Activated T-cell treated with anti-CD3 and anti-CD28 coated beads, Interleukin-2, amount 50 U/mL, for 24 hours (primary cell): ENCODE measurements around the gene CRMP1.

ENCODE experiments used
- DNase-seq: peaks from one replicate; pipeline ENCODE4 v3.0.0-alpha.2; 2020
- H3K27ac Mint-ChIP-seq: 2 replicates; pipeline ENCODE4 v1.8.0; 2020; ENCODE audit warnings: mild to moderate bottlenecking, mixed read lengths
- H3K27me3 Mint-ChIP-seq: 2 replicates; pipeline ENCODE4 v1.8.0; 2020; ENCODE audit warnings: mixed read lengths
- H3K36me3 Mint-ChIP-seq: 2 replicates; pipeline ENCODE4 v1.8.0; 2020; ENCODE audit warnings: low read depth, mixed read lengths
- H3K4me1 Mint-ChIP-seq: 2 replicates; pipeline ENCODE4 v1.8.0; 2020; ENCODE audit warnings: low read depth, mixed read lengths
- H3K4me3 Mint-ChIP-seq: 2 replicates; pipeline ENCODE4 v1.8.0; 2020; ENCODE audit warnings: mild to moderate bottlenecking, moderate library complexity, mixed read lengths
- H3K9me3 Mint-ChIP-seq: 2 replicates; pipeline ENCODE4 v1.8.0; 2020; ENCODE audit warnings: mixed read lengths

Gene CRMP1

GRCh38 chr4:5925419-5926200, 32.7 kb upstream of the CRMP1 start:
- Mint-ChIP-seq H3K27me3 (peaks cover 15% of the 10 kb centered on the region), H3K27ac (no peak overlapping the region), H3K36me3 (no peaks in the 10 kb centered on the region), H3K9me3 (no peaks in the 10 kb centered on the region), H3K4me1 (no peaks in the 10 kb centered on the region), H3K4me3 (no peak overlapping the region)
- DNase-seq: no peak

GRCh38 chr4:5924461-5925125, 31.7 kb upstream of the CRMP1 start:
- Mint-ChIP-seq H3K4me1 (no peaks in the 10 kb centered on the region), H3K9me3 (no peaks in the 10 kb centered on the region), H3K4me3 (no peak overlapping the region), H3K36me3 (no peaks in the 10 kb centered on the region), H3K27me3 (peaks cover 17% of the 10 kb centered on the region), H3K27ac (no peak overlapping the region)
- DNase-seq: no peak

DNA sequence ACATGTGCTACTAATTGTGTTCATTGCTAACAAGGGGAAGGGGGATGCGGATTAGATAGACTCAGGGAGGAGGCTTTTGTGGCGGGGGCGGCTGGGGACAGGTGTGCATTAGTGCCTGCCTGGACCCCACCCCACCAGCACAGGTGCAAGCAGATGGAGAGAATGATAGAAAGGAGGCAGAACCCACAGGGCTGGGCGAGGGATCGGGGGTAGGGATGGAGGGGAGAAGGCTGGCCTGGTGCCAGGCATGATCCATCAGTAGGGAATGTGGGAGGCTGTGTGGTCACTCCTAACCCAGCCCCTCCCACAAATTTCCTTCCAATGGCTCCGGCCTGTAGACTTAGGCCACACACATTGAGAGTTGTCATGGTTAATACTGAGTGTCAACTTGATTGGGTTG, 30.5 kb upstream of the CRMP1 start:
- H3K9me3 Mint-ChIP-seq: no peaks in the 10 kb centered on the region
- no peak overlapping the region for H3K4me3 Mint-ChIP-seq
- DNase-seq: no peak
- no peaks in the 10 kb centered on the region for H3K4me1 Mint-ChIP-seq
- H3K36me3 Mint-ChIP-seq: no peaks in the 10 kb centered on the region
- H3K27me3 Mint-ChIP-seq: peaks cover 21% of the 10 kb centered on the region
- no peak overlapping the region for H3K27ac Mint-ChIP-seq

GRCh38 chr4:5922556-5922955, 29.7 kb upstream of the CRMP1 start:
- Mint-ChIP-seq H3K9me3 (no peaks in the 10 kb centered on the region), H3K4me1 (no peaks in the 10 kb centered on the region), H3K27ac (no peak overlapping the region), H3K36me3 (no peaks in the 10 kb centered on the region), H3K4me3 (no peak overlapping the region), H3K27me3 (peaks cover 25% of the 10 kb centered on the region)
- no peak for DNase-seq

- H3K4me3 Mint-ChIP-seq: no peak overlapping the region
- H3K4me1 Mint-ChIP-seq: no peaks in the 10 kb centered on the region
Measured at GRCh38 chr4:5921981-5922380, 29.1 kb upstream of the CRMP1 start.

DNA sequence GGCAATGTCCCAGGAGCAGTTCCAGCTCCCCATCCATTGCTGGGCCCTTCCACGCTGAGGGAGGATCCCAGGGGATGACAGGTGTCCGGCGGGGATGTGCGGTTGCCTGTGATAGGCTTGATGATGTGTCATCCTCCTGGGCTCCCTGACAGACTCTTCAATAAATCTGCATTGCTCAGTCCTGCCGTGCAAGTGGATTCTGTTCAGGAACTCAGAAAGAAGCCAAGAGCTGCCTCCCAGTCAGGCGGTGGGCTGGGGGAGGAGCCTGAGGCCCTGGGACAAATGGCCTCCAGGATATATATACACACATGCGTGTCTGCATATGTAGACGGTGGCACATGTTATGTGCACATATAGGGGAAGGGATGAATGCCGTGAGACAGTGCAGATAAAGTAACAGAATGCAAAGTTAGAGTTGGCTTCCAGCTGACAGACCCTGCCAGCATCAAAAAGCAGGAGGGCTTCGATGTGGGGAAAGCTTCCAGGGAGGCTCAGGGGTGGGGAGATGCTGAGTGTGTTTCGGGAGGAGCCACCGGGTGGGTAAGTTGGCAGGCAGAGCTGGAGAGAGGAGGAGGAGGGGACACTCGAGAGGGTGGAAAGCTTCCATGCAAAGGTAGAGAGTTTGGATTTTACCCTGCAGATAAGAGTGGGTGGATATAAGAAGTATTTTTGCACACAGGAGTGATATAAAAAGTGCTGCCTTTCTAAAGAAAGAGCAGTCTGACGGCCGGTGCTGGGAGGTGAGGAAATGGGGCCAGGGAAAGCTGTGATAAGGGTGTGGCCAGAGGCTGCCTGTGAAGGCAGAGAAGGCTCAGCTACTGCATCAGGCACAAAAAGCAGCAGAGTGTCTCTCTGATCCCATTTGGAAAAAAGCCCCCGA, 28.5 kb upstream of the CRMP1 start:
- Mint-ChIP-seq H3K9me3 (no peaks in the 10 kb centered on the region), H3K27me3 (peaks cover 23% of the 10 kb centered on the region), H3K36me3 (no peaks in the 10 kb centered on the region), H3K4me1 (no peaks in the 10 kb centered on the region), H3K4me3 (no peak overlapping the region), H3K27ac (no peak overlapping the region)
- no peak for DNase-seq

More at GRCh38 chr4:5921981-5922380, 29.1 kb upstream of the CRMP1 start:
- H3K27ac Mint-ChIP-seq: no peak overlapping the region
- DNase-seq: no peak
- no peaks in the 10 kb centered on the region for H3K9me3 Mint-ChIP-seq
- peaks cover 23% of the 10 kb centered on the region for H3K27me3 Mint-ChIP-seq
- H3K36me3 Mint-ChIP-seq: no peaks in the 10 kb centered on the region

DNA sequence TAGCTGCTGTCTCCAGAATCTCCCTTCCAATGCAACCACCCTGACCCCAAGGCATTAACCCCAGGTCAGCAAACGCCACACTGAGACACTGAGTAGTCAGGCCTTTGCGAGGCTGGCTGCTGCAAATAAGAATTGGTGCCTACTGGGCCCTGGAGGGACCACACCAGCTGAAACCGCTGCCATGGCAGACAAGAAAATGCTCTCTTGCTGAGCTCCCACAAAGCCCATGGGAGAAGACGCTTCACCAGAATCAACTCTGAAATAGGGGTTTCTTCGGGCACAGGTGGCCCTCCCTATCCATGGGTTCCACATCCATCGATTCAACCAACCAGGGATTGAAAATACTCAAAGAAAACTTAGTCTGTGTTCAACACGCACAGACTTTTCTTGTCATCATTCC, 26.7 kb upstream of the CRMP1 start:
- no peak for DNase-seq
- Mint-ChIP-seq H3K27me3 (peaks cover 23% of the 10 kb centered on the region), H3K4me3 (no peak overlapping the region), H3K9me3 (no peaks in the 10 kb centered on the region), H3K4me1 (no peaks in the 10 kb centered on the region), H3K36me3 (no peaks in the 10 kb centered on the region), H3K27ac (no peak overlapping the region)

GRCh38 chr4:5919044-5919443, 26.2 kb upstream of the CRMP1 start:
- no peaks in the 10 kb centered on the region for H3K36me3 Mint-ChIP-seq
- H3K27me3 Mint-ChIP-seq: peaks cover 22% of the 10 kb centered on the region
- no peak overlapping the region for H3K27ac Mint-ChIP-seq
- DNase-seq: no peak
- H3K4me3 Mint-ChIP-seq: no peak overlapping the region
- H3K4me1 Mint-ChIP-seq: no peaks in the 10 kb centered on the region
- no peaks in the 10 kb centered on the region for H3K9me3 Mint-ChIP-seq

DNA sequence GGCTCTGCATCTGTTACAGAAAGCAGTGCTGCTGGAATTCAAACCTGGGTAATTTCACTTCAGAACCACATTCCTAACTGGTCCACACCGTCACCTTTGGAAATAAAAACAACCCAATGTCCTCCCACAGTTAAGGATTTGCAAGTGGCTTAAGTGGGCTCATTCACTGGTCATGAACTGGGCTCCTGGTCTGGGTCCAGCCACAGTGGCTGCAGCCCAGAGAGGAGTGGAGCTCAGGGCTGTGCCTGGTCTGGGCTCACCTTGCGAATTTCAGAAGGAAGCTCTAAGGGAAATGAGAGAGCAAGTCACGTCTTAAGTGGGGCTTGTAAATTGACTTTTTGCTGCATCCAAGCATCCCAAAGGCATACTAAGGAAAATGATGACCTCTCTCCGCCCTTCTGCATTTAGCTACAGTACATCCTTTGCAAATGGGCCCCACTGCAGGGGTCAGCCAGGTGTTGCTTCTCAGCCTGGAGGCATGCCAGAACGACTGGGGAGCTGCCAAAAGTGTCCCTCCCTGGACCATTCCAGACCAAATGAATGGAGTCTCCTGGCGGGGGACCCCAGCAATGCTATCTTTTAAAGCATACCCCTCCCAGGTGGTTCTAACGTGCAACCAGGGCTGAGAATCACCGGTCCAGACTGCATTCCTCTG, 25.6 kb upstream of the CRMP1 start:
- H3K4me3 Mint-ChIP-seq: no peak overlapping the region
- H3K9me3 Mint-ChIP-seq: no peaks in the 10 kb centered on the region
- peaks cover 20% of the 10 kb centered on the region for H3K27me3 Mint-ChIP-seq
- H3K4me1 Mint-ChIP-seq: no peaks in the 10 kb centered on the region
- H3K36me3 Mint-ChIP-seq: no peaks in the 10 kb centered on the region
- H3K27ac Mint-ChIP-seq: no peak overlapping the region
- DNase-seq: no peak

DNA sequence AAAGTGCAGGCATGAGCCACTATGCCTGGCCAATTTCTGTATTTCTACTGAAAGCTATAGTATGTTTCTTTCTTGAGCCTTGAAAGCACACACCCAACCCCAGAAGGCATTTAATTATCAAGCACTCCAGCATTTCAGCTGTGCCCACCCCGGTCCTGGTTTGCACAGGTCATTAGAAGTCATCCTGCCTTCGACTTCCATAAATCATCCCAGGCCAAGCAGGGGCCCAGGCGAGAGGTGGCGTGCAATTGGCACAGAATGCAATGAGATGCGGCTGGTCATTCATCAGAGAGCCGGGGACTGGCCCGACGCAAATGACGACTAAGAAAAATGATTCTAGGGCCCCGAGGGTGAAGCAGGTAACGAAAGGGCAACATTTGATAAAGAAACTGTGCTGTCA, 24.8 kb upstream of the CRMP1 start:
- Mint-ChIP-seq H3K36me3 (no peaks in the 10 kb centered on the region), H3K9me3 (peaks cover under 1% of the 10 kb centered on the region), H3K27me3 (peaks cover 17% of the 10 kb centered on the region), H3K4me1 (no peaks in the 10 kb centered on the region), H3K27ac (no peak overlapping the region), H3K4me3 (no peak overlapping the region)
- DNase-seq: no peak

- Mint-ChIP-seq H3K4me1 (no peaks in the 10 kb centered on the region), H3K27me3 (peaks cover 16% of the 10 kb centered on the region), H3K4me3 (no peak overlapping the region), H3K36me3 (no peaks in the 10 kb centered on the region), H3K9me3 (peaks cover 8% of the 10 kb centered on the region), H3K27ac (no peak overlapping the region)
- DNase-seq: no peak
Measured at GRCh38 chr4:5916229-5916628, 23.3 kb upstream of the CRMP1 start.

GRCh38 chr4:5913454-5913853, 20.6 kb upstream of the CRMP1 start:
- no peaks in the 10 kb centered on the region for H3K36me3 Mint-ChIP-seq
- H3K4me1 Mint-ChIP-seq: no peaks in the 10 kb centered on the region
- DNase-seq: no peak
- peaks cover 10% of the 10 kb centered on the region for H3K27me3 Mint-ChIP-seq
- H3K4me3 Mint-ChIP-seq: no peak overlapping the region
- H3K9me3 Mint-ChIP-seq: peaks cover 19% of the 10 kb centered on the region
- H3K27ac Mint-ChIP-seq: no peak overlapping the region

- Mint-ChIP-seq H3K4me1 (no peaks in the 10 kb centered on the region), H3K27ac (no peak overlapping the region), H3K4me3 (no peak overlapping the region), H3K27me3 (peaks cover 6% of the 10 kb centered on the region), H3K36me3 (no peaks in the 10 kb centered on the region), H3K9me3 (peaks cover 20% of the 10 kb centered on the region)
- DNase-seq: no peak
Measured at GRCh38 chr4:5912614-5913019, 19.7 kb upstream of the CRMP1 start.

DNA sequence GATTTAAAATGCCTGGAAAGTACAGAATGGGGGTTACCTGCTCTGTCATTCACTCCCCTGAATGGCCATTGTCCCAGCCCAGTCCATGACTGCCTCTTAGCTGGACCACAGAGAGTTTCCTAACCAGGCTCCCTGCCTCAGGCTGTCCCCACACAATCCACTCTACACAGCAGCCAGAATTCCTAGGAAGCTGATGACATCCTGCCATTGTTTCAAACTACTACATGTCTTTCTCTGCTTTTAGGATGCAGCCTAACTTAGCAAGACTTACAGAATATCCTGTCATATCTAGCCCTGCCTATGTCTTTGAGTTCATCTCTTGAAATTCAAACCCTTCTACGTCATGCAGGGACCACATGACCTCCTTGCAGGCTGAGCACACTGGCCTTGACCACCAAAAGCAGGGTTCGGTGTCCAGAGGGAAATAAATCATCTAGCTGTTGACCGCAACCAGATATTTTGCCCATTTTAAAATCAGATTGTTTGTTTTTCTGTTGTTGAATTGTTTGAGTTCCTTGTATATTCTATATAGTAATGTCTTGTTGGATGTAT, 16.1 kb upstream of the CRMP1 start:
- peaks cover 27% of the 10 kb centered on the region for H3K27me3 Mint-ChIP-seq
- no peaks in the 10 kb centered on the region for H3K36me3 Mint-ChIP-seq
- DNase-seq: no peak
- no peaks in the 10 kb centered on the region for H3K4me1 Mint-ChIP-seq
- no peak overlapping the region for H3K4me3 Mint-ChIP-seq
- no peak overlapping the region for H3K27ac Mint-ChIP-seq
- H3K9me3 Mint-ChIP-seq: peaks cover 24% of the 10 kb centered on the region
